C4-2B (cell line): Measurements from ENCODE around the gene EPHA7.

Experiments
- ZFX ChIP-seq: fragments of 450-650 bp; IDR thresholded peaks from 2 replicates; pipeline ENCODE4 v1.6.1; 2017
- TF ChIP-seq, protein P1 (sequence below): fragments of 450-650 bp; conservative IDR thresholded peaks from 2 replicates; pipeline ENCODE4 v1.5.1; 2017; ENCODE audit warnings: mild to moderate bottlenecking

DNA sequence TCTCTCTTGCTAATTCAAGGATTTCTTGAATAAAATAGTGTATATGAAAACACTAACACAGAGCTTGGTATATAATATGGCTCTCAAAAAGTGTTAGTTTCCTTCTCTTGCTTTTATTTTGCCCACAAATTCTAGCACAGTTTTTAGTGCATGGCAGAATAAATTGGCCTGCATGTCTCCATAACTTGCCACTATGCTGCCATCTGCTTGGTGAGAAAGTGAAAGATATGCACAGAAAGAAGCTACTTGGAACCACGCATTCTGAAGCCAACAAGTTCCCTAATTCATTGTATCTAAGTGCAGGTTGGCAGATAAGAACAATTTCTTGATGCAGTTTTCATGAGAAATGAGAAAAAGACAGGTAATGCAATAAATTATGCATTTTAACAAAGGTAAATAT, 101.2 kb downstream of the EPHA7 start:
- TF ChIP-seq, protein P1, sequence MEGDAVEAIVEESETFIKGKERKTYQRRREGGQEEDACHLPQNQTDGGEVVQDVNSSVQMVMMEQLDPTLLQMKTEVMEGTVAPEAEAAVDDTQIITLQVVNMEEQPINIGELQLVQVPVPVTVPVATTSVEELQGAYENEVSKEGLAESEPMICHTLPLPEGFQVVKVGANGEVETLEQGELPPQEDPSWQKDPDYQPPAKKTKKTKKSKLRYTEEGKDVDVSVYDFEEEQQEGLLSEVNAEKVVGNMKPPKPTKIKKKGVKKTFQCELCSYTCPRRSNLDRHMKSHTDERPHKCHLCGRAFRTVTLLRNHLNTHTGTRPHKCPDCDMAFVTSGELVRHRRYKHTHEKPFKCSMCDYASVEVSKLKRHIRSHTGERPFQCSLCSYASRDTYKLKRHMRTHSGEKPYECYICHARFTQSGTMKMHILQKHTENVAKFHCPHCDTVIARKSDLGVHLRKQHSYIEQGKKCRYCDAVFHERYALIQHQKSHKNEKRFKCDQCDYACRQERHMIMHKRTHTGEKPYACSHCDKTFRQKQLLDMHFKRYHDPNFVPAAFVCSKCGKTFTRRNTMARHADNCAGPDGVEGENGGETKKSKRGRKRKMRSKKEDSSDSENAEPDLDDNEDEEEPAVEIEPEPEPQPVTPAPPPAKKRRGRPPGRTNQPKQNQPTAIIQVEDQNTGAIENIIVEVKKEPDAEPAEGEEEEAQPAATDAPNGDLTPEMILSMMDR, result no peak
- no peak for TF ChIP-seq ZFX
